Measurements from ENCODE around the gene RASSF3. TPM values are rescaled to one million over a fixed set of nuclear protein-coding genes. Genes with fewer than 3 reads are reported as not detected.

Gene RASSF3
- total RNA-seq, 2 experiments from 2014 or later, result 16.3 to 49.9 TPM

GRCh38 chr12:64737539-64737938 is 127.2 kb downstream of the RASSF3 start:
- no TSS peak for BruUV-seq (replicated peaks)
- peak; percentile 75 for DNase-seq (ENCODE audit: low spot score)
- no peaks in the 10 kb centered on the region for H3K79me2 ChIP-seq (ENCODE audit: insufficient read depth, low read depth, low read length)
- H3K9me3 ChIP-seq (ENCODE audit: low read length), result no peaks in the 10 kb centered on the region
- no peak overlapping the region for H3K4me3 ChIP-seq (ENCODE audit: low read depth, low read length, poor library complexity, severe bottlenecking)
- TF ChIP-seq CTCF (conservative IDR thresholded peaks at IDR 0.05; ENCODE audit: low read length) (no peak), EZH2phosphoT487 (IDR thresholded peaks at IDR 0.05; ENCODE audit: borderline replicate concordance, low read depth, low read length) (no peak)
- H3K36me3 ChIP-seq (ENCODE audit: insufficient read depth, low read length), result peaks cover 58% of the 10 kb centered on the region
- peak overlapping the region; percentile 24 for H3K27ac ChIP-seq (ENCODE audit: low read depth, low read length, poor library complexity, severe bottlenecking)
- peak overlapping the region; percentile 28 for H3K4me2 ChIP-seq (ENCODE audit: low read length)
- H3K4me1 ChIP-seq (ENCODE audit: insufficient read depth, low read length, poor library complexity, severe bottlenecking), result peaks cover 21% of the 10 kb centered on the region
- ChIA-PET CTCF (ENCODE audit: unreplicated experiment) (no interaction called here), POLR2A (interaction anchor here (0.9 to 4.1 kb wide), 4 partner anchors 10 to 118 kb away, joined by 3 to 17 read pairs (median 3); no protein-coding TSS in a partner anchor)
- H2AFZ ChIP-seq (ENCODE audit: low read length), result peak overlapping the region; percentile 22; the same call in 1 of the 2 replicates
- no peaks in the 10 kb centered on the region for H3K9me2 ChIP-seq (ENCODE audit: insufficient read depth, low read length)
- intact Hi-C loops (cut with micrococcal nuclease; ENCODE audit: unreplicated experiment), result no loop called here
- H4K20me1 ChIP-seq (ENCODE audit: insufficient read depth, low read length), result no peaks in the 10 kb centered on the region

GRCh38 chr12:64739778-64740177 is 129.5 kb downstream of the RASSF3 start:
- H2AFZ ChIP-seq (ENCODE audit: low read length), result no peak overlapping the region
- no TSS peak for BruUV-seq (replicated peaks)
- CTCF ChIA-PET (ENCODE audit: unreplicated experiment), result no interaction called here
- no peaks in the 10 kb centered on the region for H3K9me3 ChIP-seq (ENCODE audit: low read length)
- DNase-seq (ENCODE audit: low spot score), result no peak
- no peaks in the 10 kb centered on the region for H4K20me1 ChIP-seq (ENCODE audit: insufficient read depth, low read length)
- H3K9me2 ChIP-seq (ENCODE audit: insufficient read depth, low read length), result no peaks in the 10 kb centered on the region
- peaks cover 74% of the 10 kb centered on the region for H3K36me3 ChIP-seq (ENCODE audit: insufficient read depth, low read length)
- H3K4me3 ChIP-seq (ENCODE audit: low read depth, low read length, poor library complexity, severe bottlenecking), result no peak overlapping the region
- no peak for TF ChIP-seq CTCF (conservative IDR thresholded peaks at IDR 0.05; ENCODE audit: low read length)
- no peak for TF ChIP-seq EZH2phosphoT487 (IDR thresholded peaks at IDR 0.05; ENCODE audit: borderline replicate concordance, low read depth, low read length)
- H3K79me2 ChIP-seq (ENCODE audit: insufficient read depth, low read depth, low read length), result no peaks in the 10 kb centered on the region
- H3K4me1 ChIP-seq (ENCODE audit: insufficient read depth, low read length, poor library complexity, severe bottlenecking), result peaks cover 21% of the 10 kb centered on the region
- H3K27ac ChIP-seq (ENCODE audit: low read depth, low read length, poor library complexity, severe bottlenecking), result no peak overlapping the region
- no peak overlapping the region for H3K4me2 ChIP-seq (ENCODE audit: low read length)
- intact Hi-C loops (cut with micrococcal nuclease; ENCODE audit: unreplicated experiment), result no loop called here
- POLR2A ChIA-PET, result interaction anchor here (0.9 to 3.0 kb wide), 5 partner anchors 9 to 55 kb away, joined by 3 to 9 read pairs (median 4); no protein-coding TSS in a partner anchor

- no peak overlapping the region for H3K27ac ChIP-seq (ENCODE audit: low read depth, low read length, poor library complexity, severe bottlenecking)
- H3K36me3 ChIP-seq (ENCODE audit: insufficient read depth, low read length), result peaks cover 77% of the 10 kb centered on the region
- TF ChIP-seq CTCF (conservative IDR thresholded peaks at IDR 0.05; ENCODE audit: low read length) (no peak), EZH2phosphoT487 (IDR thresholded peaks at IDR 0.05; ENCODE audit: borderline replicate concordance, low read depth, low read length) (no peak)
- intact Hi-C loops (cut with micrococcal nuclease; ENCODE audit: unreplicated experiment), result no loop called here
- no peak overlapping the region for H3K4me2 ChIP-seq (ENCODE audit: low read length)
- H3K4me3 ChIP-seq (ENCODE audit: low read depth, low read length, poor library complexity, severe bottlenecking), result no peak overlapping the region
- no peak overlapping the region for H2AFZ ChIP-seq (ENCODE audit: low read length)
- no TSS peak for BruUV-seq (replicated peaks)
- ChIA-PET CTCF (ENCODE audit: unreplicated experiment) (no interaction called here), POLR2A (interaction anchor here (3.0 kb wide), 1 partner anchor 16 kb away, joined by 9 read pairs; no protein-coding TSS in a partner anchor)
- no peaks in the 10 kb centered on the region for H3K79me2 ChIP-seq (ENCODE audit: insufficient read depth, low read depth, low read length)
- H4K20me1 ChIP-seq (ENCODE audit: insufficient read depth, low read length), result no peaks in the 10 kb centered on the region
- no peaks in the 10 kb centered on the region for H3K9me3 ChIP-seq (ENCODE audit: low read length)
- no peak for DNase-seq (ENCODE audit: low spot score)
- H3K4me1 ChIP-seq (ENCODE audit: insufficient read depth, low read length, poor library complexity, severe bottlenecking), result peaks cover 21% of the 10 kb centered on the region
- H3K9me2 ChIP-seq (ENCODE audit: insufficient read depth, low read length), result no peaks in the 10 kb centered on the region
Observed at GRCh38 chr12:64740646-64741045, 130.4 kb downstream of the RASSF3 start.

All from OCI-LY7 (cell line).